ENCODE measurements around the gene MAGEA12. TPM values are rescaled to one million over a fixed set of nuclear protein-coding genes. Genes with fewer than 3 reads are reported as not detected.
"Not testable (repeated sequence)": the region's sequence is repeated elsewhere in the genome, so short reads cannot be mapped to it uniquely, and the experiment has no call there.

MAGEA12 gene
- total RNA-seq, 2 donors from 2014 or later, result not detected

GRCh38 chrX:152713195-152713594 is 20.4 kb upstream of the MAGEA12 start:
- not testable (repeated sequence) for H3K27me3 ChIP-seq (ENCODE audit: control insufficient read depth, insufficient read depth, low read length, poor library complexity, severe bottlenecking); H3K9ac ChIP-seq (ENCODE audit: extremely low read depth, low read length, poor library complexity, severe bottlenecking); H3K9me3 Mint-ChIP-seq; H3K4me1 ChIP-seq (ENCODE audit: control insufficient read depth, insufficient read depth, low read length); DNase-seq; H3K4me1 Mint-ChIP-seq; H3K4me3 Mint-ChIP-seq; H3K36me3 Mint-ChIP-seq (ENCODE audit: low read depth); H3K27me3 Mint-ChIP-seq (ENCODE audit: insufficient read depth); H3K36me3 ChIP-seq (ENCODE audit: control insufficient read depth, insufficient read depth, low read length); H3K9me3 ChIP-seq (ENCODE audit: control insufficient read depth, low read length); H3K27ac Mint-ChIP-seq; H3K27ac ChIP-seq (ENCODE audit: low read depth, low read length); H3K4me3 ChIP-seq (ENCODE audit: low read length)
- WGBS, 2 experiments (ENCODE audit: insufficient coverage in 1 of 2, insufficient read length in 1 of 2), result no CpG with 5 or more reads among the region's 5 CpGs

GRCh38 chrX:152713815-152714787 is 19.5 kb upstream of the MAGEA12 start, which contains the start of gene MAGEA2B:
MAGEA2B (plus strand) TSS chrX:152714628; CDS start chrX:152717107, 2,479 bp downstream.
- not testable (repeated sequence) for H3K27me3 ChIP-seq (ENCODE audit: control insufficient read depth, insufficient read depth, low read length, poor library complexity, severe bottlenecking); H3K4me1 Mint-ChIP-seq; H3K9ac ChIP-seq (ENCODE audit: extremely low read depth, low read length, poor library complexity, severe bottlenecking); H3K36me3 Mint-ChIP-seq (ENCODE audit: low read depth); H3K27me3 Mint-ChIP-seq (ENCODE audit: insufficient read depth); H3K27ac ChIP-seq (ENCODE audit: low read depth, low read length); H3K4me3 Mint-ChIP-seq; H3K4me1 ChIP-seq (ENCODE audit: control insufficient read depth, insufficient read depth, low read length); H3K9me3 ChIP-seq (ENCODE audit: control insufficient read depth, low read length); H3K27ac Mint-ChIP-seq; DNase-seq; H3K4me3 ChIP-seq (ENCODE audit: low read length); H3K9me3 Mint-ChIP-seq; H3K36me3 ChIP-seq (ENCODE audit: control insufficient read depth, insufficient read depth, low read length)
- WGBS, 2 experiments (ENCODE audit: insufficient coverage in 1 of 2, insufficient read length in 1 of 2), result no CpG with 5 or more reads among the region's 35 CpGs

DNA sequence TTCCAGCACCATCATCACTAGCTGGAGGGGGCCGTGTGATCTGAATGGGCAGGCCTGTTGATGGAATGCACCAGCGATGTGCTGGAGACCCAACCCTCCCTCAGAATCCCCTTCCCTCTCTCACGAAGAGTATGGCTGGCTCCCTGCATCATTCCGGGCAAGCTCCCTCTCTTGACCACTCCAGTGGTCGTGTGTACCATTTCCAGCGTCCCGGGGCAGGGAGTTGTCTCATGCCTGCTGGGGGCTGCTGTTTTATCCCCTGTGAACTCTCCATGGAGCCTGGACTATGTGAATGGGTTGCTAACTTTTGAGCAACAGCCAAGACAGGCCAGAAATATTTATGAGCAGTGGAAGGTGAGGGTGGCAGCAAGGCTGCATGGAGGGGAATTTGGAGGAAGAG is 8.1 kb upstream of the MAGEA12 start:
- Mint-ChIP-seq H3K4me1 (no peaks in the 10 kb centered on the region), H3K27ac (no peak overlapping the region), H3K27me3 (ENCODE audit: insufficient read depth) (no peaks in the 10 kb centered on the region), H3K4me3 (no peak overlapping the region), H3K36me3 (ENCODE audit: low read depth) (no peaks in the 10 kb centered on the region), H3K9me3 (peaks cover 32% of the 10 kb centered on the region)
- H3K27me3 ChIP-seq (ENCODE audit: control insufficient read depth, insufficient read depth, low read length, poor library complexity, severe bottlenecking), result no peaks in the 10 kb centered on the region
- 75% methylated on average over 7 of the region's 7 CpGs; no CpG with 5 or more reads in 1 of the 2 experiments for WGBS, 2 experiments (ENCODE audit: insufficient coverage in 1 of 2, insufficient read length in 1 of 2)
- no peak overlapping the region for H3K27ac ChIP-seq (ENCODE audit: low read depth, low read length)
- no peaks in the 10 kb centered on the region for H3K4me1 ChIP-seq (ENCODE audit: control insufficient read depth, insufficient read depth, low read length)
- H3K36me3 ChIP-seq (ENCODE audit: control insufficient read depth, insufficient read depth, low read length), result no peaks in the 10 kb centered on the region
- no peaks in the 10 kb centered on the region for H3K9me3 ChIP-seq (ENCODE audit: control insufficient read depth, low read length)
- TF ChIP-seq, protein P1, sequence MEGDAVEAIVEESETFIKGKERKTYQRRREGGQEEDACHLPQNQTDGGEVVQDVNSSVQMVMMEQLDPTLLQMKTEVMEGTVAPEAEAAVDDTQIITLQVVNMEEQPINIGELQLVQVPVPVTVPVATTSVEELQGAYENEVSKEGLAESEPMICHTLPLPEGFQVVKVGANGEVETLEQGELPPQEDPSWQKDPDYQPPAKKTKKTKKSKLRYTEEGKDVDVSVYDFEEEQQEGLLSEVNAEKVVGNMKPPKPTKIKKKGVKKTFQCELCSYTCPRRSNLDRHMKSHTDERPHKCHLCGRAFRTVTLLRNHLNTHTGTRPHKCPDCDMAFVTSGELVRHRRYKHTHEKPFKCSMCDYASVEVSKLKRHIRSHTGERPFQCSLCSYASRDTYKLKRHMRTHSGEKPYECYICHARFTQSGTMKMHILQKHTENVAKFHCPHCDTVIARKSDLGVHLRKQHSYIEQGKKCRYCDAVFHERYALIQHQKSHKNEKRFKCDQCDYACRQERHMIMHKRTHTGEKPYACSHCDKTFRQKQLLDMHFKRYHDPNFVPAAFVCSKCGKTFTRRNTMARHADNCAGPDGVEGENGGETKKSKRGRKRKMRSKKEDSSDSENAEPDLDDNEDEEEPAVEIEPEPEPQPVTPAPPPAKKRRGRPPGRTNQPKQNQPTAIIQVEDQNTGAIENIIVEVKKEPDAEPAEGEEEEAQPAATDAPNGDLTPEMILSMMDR (conservative IDR thresholded peaks at IDR 0.05), result no peak
- H3K4me3 ChIP-seq (ENCODE audit: low read length), result no peak overlapping the region
- peak; percentile 53 for DNase-seq
- H3K9ac ChIP-seq (ENCODE audit: extremely low read depth, low read length, poor library complexity, severe bottlenecking), result no peak overlapping the region

DNA sequence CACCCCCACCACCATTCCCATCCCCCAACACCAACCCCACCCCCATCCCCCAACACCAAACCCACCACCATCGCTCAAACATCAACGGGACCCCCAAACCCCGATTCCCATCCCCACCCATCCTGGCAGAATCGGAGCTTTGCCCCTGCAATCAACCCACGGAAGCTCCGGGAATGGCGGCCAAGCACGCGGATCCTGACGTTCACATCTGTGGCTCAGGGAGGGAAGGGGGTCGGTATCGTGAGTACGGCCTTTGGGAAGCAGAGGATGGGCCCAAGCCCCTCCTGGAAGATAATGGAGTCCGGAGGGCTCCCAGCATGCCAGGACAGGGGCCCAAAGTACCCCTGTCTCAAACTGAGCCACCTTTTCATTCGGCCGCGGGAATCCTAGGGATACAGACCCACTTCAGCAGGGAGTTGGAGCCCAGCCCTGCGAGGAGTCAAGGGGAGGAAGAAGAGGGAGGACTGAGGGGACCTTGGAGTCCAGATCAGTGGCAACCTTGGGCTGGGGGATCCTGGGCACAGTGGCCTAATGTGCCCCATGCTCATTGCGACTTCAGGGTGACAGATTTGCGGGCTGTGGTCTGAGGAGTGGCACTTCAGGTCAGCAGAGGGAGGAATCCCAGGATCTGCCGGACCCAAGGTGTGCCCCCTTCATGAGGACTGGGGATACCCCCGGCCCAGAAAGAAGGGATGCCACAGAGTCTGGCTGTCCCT is 744 bp downstream of the MAGEA12 start:
- not testable (repeated sequence) for H3K9ac ChIP-seq (ENCODE audit: extremely low read depth, low read length, poor library complexity, severe bottlenecking); H3K4me1 Mint-ChIP-seq; H3K27ac ChIP-seq (ENCODE audit: low read depth, low read length); H3K27ac Mint-ChIP-seq; H3K4me1 ChIP-seq (ENCODE audit: control insufficient read depth, insufficient read depth, low read length); H3K27me3 ChIP-seq (ENCODE audit: control insufficient read depth, insufficient read depth, low read length, poor library complexity, severe bottlenecking); H3K4me3 ChIP-seq (ENCODE audit: low read length); H3K36me3 Mint-ChIP-seq (ENCODE audit: low read depth); H3K4me3 Mint-ChIP-seq; H3K9me3 ChIP-seq (ENCODE audit: control insufficient read depth, low read length); DNase-seq; H3K36me3 ChIP-seq (ENCODE audit: control insufficient read depth, insufficient read depth, low read length); H3K27me3 Mint-ChIP-seq (ENCODE audit: insufficient read depth)
- 96 to 97% methylated on average over 5 to 22 of the region's 22 CpGs for WGBS, 2 experiments (ENCODE audit: insufficient coverage in 1 of 2, insufficient read length in 1 of 2)
- peaks cover 52% of the 10 kb centered on the region for H3K9me3 Mint-ChIP-seq
